AG09309 (cell line): Measurements from ENCODE around the gene AADACL2.

Experiments
- DNase-seq: peaks from one replicate; pipeline ENCODE4 v3.0.0-alpha.2; 2010; ENCODE audit warnings: low read depth
- H3K4me3 ChIP-seq: 2 replicates; pipeline ENCODE4 v1.5.1; 2011; ENCODE audit warnings: mild to moderate bottlenecking, low read depth, low read length, moderate library complexity; ENCODE audit not compliant: control insufficient read depth
- CTCF ChIP-seq: IDR thresholded peaks from 2 replicates; pipeline ENCODE4 v1.5.1; 2011; ENCODE audit warnings: mild to moderate bottlenecking, low read depth, low read length, inconsistent platforms; ENCODE audit not compliant: insufficient read depth, control insufficient read depth; ENCODE audit errors: missing control alignments

AADACL2 gene

GRCh38 chr3:151733613-151734012 is at the start of gene AADACL2:
AADACL2 (plus strand) TSS chr3:151733927; CDS start chr3:151734036, 109 bp downstream.
- no peak for DNase-seq
- H3K4me3 ChIP-seq, result no peak within 1 kb of the TSS
- no peak for TF ChIP-seq CTCF

- H3K4me3 ChIP-seq, result no peak overlapping the region
- DNase-seq, result no peak
- no peak for TF ChIP-seq CTCF
These were observed 49.6 kb upstream of the AADACL2 start for GRCh38 chr3:151684094-151684493.

- no peak for DNase-seq
- no peak for TF ChIP-seq CTCF
- H3K4me3 ChIP-seq, result no peak overlapping the region
These were observed 47.5 kb upstream of the AADACL2 start for GRCh38 chr3:151686257-151686656.

- DNase-seq, result no peak
- H3K4me3 ChIP-seq, result no peak overlapping the region
- no peak for TF ChIP-seq CTCF
These were observed 46.7 kb upstream of the AADACL2 start for GRCh38 chr3:151687076-151687475.

- TF ChIP-seq CTCF, result no peak
- DNase-seq, result no peak
These were observed 45.2 kb upstream of the AADACL2 start for GRCh38 chr3:151688571-151688970.

GRCh38 chr3:151690645-151691044 is 43.1 kb upstream of the AADACL2 start:
- no peak for DNase-seq
- no peak overlapping the region for H3K4me3 ChIP-seq
- TF ChIP-seq CTCF, result no peak

More at GRCh38 chr3:151688571-151688970, 45.2 kb upstream of the AADACL2 start:
- no peak overlapping the region for H3K4me3 ChIP-seq

GRCh38 chr3:151697496-151697895 is 36.2 kb upstream of the AADACL2 start:
- no peak overlapping the region for H3K4me3 ChIP-seq
- DNase-seq, result no peak
- no peak for TF ChIP-seq CTCF
